Stomach (tissue), 4 donors: ENCODE data around the gene HLTF.

Experiments used
- CTCF ChIP-seq, 7 experiments: fragments of 450-650 bp in 4 of 7; fragments of 200-600 bp in 3 of 7; sonication (generic) in 3 of 7; IDR thresholded peaks; one replicate each; pipeline ENCODE4 v1.5.1; 2016 to 2019; ENCODE audit warnings: antibody characterized with exemption in 7 of 7, control low read depth in 2 of 7, mild to moderate bottlenecking in 1 of 7
- EP300 ChIP-seq: sonication (generic); formaldehyde crosslinking; IDR thresholded peaks from one replicate; pipeline ENCODE4 v1.6.1; 2017; ENCODE audit warnings: antibody characterized with exemption
- POLR2A ChIP-seq, 4 donors: fragments of 450-650 bp; IDR thresholded peaks; one replicate each; pipeline ENCODE4 v1.6.1; 2016; ENCODE audit warnings: antibody characterized with exemption in 4 of 4, control low read depth in 2 of 4, mild to moderate bottlenecking in 1 of 4, moderate library complexity in 1 of 4
- POLR2AphosphoS5 ChIP-seq, 3 donors: sonication (generic); formaldehyde crosslinking; IDR thresholded peaks; one replicate each; pipeline ENCODE4 v1.6.1; 2016; ENCODE audit warnings: antibody characterized with exemption in 3 of 3

GRCh38 chr3:149131589-149131988 is 45.3 kb upstream of the HLTF start:
- TF ChIP-seq CTCF (IDR thresholded peaks at IDR 0.05) (no peak), POLR2AphosphoS5 (IDR thresholded peaks at IDR 0.05) (no peak), POLR2A (IDR thresholded peaks at IDR 0.05) (no peak), EP300 (no peak)
